GM21619 (cell line): ENCODE data around the gene PCNX2.

Source experiments
- ATAC-seq: cut with Tn5 transposase; IDR thresholded peaks from one replicate; pipeline ENCODE4 v1.9.1; 2021; ENCODE audit not compliant: unreplicated experiment

The PCNX2 gene

GRCh38 chr1:232938926-232939325, 356.6 kb downstream of the PCNX2 start:
- ATAC-seq = no peak

DNA sequence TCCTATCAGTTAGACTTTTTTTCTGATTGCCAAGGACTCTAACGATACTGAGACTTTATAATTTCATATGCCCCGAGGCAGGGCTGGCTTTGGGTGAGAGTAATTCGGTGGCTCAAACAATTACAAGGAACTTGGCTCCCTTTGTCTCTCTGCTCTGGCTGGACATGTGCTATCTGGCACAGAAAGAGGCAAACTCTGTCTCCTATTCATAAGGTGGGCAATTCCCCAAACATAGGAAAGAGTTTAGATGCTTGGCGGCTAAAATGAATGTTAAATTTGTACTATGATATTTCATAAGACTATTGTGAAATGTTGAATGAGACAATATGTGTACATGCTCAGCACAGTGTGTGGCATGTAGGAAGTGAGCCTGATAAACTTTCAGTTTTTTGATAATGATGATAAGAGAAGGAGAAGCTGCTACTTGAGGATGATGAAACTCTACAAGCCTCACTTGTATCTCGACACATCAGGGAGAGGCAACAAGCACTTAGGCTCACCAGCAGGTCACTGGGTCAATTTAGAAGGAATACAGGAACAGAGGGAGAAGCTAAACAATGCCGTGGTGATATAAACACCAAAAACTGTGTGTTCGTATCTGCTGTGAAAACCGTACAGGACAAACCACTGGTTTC, 357.7 kb downstream of the PCNX2 start:
- no peak for ATAC-seq

DNA sequence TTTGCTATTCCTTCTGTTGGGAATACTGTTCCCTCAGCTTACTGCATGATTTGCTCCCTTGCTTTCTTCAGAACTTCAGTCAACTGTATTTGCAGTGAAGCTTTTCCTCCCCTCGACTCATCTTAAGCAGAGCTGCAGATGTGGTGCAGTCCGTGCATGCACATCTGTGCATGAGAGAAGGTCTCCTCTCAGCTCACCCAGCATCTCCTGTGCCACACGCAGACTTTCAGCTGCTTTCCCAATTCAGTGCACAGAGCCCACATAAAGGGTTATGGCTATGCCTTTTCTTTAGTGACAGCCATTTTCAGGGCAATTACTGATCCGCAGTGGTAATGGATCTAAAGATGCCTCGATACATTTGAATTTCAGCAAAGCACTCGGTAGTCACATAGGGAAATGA, 358.6 kb downstream of the PCNX2 start:
- no peak for ATAC-seq
